Fibroblast of skin of right quadriceps (primary cell): Measurements from ENCODE around the gene CALR3.
"Not testable (repeated sequence)": the region's sequence is repeated elsewhere in the genome, so short reads cannot be mapped to it uniquely, and the experiment has no call there.

Source experiments
- DNase-seq: peaks from one replicate; pipeline ENCODE4 v3.0.0-alpha.2; 2013

The CALR3 gene

DNA sequence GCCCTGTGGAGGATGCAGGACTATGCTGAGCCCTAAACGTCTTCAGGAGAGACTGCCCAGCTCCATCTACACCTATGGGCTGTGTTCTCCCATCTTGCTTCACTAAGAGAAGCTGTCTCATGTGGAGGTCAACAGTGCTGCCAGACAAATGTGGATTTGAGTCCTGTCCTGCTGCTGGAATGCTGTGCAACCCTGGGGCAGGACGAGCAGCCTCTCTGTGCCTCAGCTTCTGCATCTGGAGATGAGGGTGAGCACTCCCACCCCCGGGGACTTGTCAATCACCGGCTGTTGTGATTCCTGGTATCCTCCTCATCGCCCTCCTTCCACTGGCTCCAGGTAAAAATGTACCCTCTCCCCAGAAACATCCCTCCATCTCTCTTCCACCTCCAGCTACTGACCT is 40.5 kb downstream of the CALR3 start:
- DNase-seq = no peak

DNA sequence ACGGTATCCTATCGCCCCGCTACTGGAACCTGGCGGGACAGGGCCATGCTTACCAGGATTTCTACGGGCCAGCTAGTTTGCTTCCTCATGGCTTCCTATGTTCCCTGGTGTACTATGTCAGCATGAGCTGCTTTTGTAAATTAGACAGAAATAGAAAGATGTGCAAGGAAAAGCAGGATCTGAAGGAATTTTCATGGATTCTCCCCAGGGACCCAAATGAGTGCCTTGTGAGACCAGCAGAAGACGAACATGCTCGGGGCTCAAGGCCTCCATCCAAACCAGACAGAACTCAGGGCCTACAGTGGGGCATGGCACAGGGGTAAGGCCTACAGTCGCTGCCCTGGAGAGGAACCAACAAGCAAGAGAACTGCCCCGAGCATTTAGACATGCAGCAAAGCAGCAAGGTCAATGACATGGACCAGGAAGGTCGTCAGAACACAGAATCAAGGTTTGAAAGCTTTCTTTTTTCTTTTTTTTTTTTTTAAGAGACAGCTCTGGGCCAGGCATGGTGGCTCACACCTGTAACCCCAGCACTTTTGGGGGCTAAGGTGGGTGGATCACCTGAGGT is 41.5 kb downstream of the CALR3 start:
- DNase-seq = no peak

GRCh38 chr19:16452325-16452724 is 43.6 kb downstream of the CALR3 start:
- DNase-seq = no peak

DNA sequence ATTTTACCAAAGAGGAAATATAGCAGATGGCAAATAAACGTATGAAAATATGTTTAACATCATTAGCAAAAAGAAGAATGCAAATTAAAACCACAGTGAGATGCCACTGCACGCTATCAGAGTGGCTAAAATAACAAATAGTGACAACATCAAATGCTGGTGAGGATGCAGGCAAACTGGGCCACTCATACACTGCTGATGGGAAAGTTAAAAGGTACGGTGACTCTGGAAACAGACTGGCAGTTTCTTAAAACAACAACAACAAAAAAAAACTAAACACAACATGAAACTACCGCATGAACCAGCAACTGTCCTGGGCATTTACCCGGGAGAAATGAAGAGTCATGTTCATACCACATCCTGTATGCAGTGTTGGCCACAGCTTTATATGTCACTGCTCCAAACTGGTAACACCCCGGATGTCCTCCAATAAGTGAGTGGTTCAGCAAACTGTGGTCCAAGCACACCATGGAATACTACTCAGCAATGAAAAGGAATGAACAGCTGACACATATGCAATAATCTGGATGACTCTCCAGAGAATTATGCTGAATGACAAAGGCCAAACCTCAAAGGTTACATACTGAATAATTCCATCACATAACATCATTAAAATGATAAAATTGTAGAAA is 46.5 kb downstream of the CALR3 start:
- no peak for DNase-seq

DNA sequence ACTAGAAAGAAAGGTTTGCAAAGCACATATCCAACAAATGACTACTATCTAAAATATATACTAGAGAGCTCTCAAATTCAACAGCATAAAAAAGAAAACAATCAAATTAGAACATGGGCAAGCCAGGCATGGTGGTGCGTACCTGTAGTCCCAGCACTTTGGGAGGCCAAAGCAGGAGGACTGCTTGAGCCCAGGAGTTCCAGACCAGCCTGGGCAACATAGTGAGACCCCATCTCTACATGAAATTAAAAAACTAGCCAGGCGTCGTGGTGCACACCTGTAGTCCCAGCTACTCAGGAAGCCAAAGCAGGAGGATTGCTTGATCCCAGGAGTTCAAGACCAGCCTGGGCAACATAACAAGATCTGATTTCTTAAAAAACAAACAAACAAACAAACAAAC is 47.1 kb downstream of the CALR3 start:
- DNase-seq = not testable (repeated sequence)

DNA sequence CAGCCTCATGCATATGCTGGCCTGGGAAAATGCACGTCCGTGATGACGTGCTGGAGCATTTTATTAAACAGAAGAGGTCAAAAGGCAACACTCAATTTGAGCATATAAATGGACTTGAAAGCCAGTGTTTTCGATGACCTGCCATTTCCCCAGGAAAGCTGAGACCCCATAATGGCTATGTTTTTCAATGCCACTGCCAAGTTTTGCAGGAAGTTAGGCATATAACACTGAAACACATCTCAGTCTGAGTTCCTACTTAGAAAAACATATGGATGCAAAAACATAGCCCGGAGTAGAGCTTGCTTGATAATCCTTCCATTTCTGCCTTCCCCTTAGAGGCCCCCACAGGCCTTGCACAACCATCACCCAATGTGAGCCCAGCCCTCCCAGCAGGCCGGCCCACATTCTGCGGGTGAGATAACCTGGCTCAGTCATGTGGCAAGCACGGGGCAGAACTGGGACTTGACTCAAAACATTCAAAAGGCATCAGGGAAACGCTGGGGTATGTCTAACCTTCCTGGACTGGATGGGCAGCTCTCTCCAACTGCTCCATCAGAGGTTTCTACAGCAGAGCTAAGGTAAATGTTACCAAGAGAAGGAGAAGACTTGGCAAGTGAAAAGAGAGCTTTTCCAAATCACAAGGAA is 49.1 kb downstream of the CALR3 start:
- peak; percentile 78 for DNase-seq

DNA sequence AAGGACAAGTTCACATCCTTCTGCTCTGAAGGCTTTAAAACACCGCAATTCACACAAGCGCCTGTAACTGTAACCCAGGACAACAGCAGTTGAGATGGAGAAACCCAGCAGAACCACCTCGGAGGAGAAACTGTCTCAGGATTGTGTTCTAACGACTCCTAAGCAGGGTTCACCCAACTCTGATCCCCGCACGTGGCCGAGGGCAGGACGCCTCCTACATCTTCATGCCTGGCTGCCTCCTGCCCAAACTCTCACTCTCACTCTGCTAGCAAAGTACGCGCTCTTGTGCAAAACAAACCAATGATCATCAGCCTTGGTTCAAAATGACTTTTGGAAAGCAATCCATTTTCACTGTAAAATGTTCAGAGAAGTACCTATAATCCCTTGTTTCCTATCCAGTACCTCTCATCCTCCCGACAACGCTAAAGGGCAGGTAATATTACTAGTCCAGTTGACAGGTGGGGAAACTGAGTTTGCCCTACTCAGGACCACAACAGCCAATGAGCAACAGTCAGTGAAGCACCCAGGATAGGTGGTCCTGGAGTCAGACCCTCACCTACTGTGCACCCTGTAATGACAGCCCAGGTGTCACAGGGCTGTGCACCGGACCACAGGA is 49.8 kb downstream of the CALR3 start:
- no peak for DNase-seq

GRCh38 chr19:16445238-16446107 is 50.5 kb downstream of the CALR3 start:
- DNase-seq = no peak

GRCh38 chr19:16444269-16444600 is 51.7 kb downstream of the CALR3 start:
- DNase-seq = no peak

GRCh38 chr19:16442386-16443276 is 53.3 kb downstream of the CALR3 start:
- DNase-seq = no peak

GRCh38 chr19:16441661-16442162 is 54.3 kb downstream of the CALR3 start:
- DNase-seq = no peak

DNA sequence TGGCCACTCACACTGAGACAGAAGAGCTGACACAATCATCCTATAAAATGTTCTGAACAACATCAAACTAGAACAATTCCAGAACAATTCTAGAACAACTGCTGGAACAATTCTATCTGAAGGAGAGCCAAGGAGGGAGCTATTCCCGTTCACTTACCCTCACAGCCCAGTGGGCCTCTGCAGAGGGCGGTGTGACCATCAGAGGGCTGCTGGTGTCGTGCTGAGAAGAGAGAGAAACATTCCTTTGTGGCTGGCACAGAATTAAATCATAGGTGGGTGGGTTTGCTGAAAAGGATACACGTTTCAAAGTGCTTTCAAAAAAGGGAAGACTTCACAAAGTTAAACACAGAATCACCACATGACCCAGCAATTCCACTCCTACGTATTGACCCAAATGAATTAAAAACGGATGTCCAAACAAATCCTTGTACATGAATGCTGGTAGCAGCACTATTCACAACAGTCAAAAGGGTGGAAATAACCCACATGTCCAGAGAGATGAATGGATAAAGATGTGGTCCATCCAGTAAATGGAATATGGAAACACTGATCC is 59.1 kb downstream of the CALR3 start:
- DNase-seq = no peak

GRCh38 chr19:16435999-16436650 is 59.8 kb downstream of the CALR3 start:
- DNase-seq = no peak

GRCh38 chr19:16435238-16435917 is 60.6 kb downstream of the CALR3 start:
- DNase-seq = peak; percentile 97

GRCh38 chr19:16433986-16434385 is 62.0 kb downstream of the CALR3 start:
- no peak for DNase-seq

- no peak for DNase-seq
These were observed 66.2 kb downstream of the CALR3 start for GRCh38 chr19:16429759-16430091.

DNA sequence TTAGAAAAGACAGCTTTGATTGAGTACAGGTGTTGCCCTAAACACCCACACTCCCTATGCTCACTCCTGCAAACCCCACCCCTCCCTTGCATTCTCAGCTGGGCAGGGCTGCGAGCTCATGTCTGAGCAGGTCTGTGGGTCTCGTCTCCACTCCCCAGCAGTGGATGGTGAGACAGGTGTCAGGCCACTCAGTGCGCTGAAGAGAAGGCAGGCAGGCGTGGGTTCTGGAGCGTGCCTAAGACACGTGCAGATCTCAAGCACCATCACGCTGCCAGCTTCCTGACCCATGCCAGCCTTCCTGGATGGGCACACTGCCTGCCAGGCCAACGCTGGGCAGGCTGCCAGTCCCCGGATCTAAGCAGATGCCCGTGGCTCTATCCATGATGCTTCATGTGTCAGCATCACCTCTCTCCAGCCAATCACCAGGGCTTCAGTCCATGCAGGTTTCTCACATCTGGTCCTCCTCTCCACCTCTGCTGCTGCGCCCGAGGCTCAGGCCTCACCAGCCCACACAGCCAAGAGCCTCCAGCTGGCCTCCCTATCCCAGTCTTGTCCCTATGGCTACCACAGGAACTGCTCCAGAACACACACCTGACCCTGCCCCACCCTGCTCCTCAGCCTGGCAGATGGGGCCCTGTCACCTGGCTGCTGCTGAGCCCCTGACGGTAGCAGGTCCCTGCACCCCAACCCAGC is 66.8 kb downstream of the CALR3 start:
- no peak for DNase-seq
